CD4-positive, CD25-positive, alpha-beta regulatory T cell (primary cell): ENCODE results near the gene SLC27A2. TPM values are rescaled to one million over a fixed set of nuclear protein-coding genes. Genes with fewer than 3 reads are reported as not detected.
"Not testable (repeated sequence)": the region's sequence is repeated elsewhere in the genome, so short reads cannot be mapped to it uniquely, and the experiment has no call there.

Experiments
- ATAC-seq, 2 donors: fragments of 150-1000 bp; cut with Tn5 transposase; one replicate each; pipeline ENCODE4 v1.10.0; 2021; ENCODE audit warnings: low read depth in 2 of 2, moderate number of reproducible peaks in 2 of 2, moderate library complexity in 1 of 2
- DNase-seq, 3 donors: peaks; one replicate each; pipeline versions ENCODE4 v3.0.0 to v3.0.0-alpha.2; 2012 to 2022; ENCODE audit warnings: mixed read lengths in 1 of 3
- H3K27ac ChIP-seq: one replicate; pipeline ENCODE4 v1.7.0; 2013; ENCODE audit warnings: mild to moderate bottlenecking, low read length; ENCODE audit not compliant: insufficient read depth, poor library complexity, severe bottlenecking
- H3K27me3 ChIP-seq: one replicate; pipeline ENCODE4 v1.7.0; 2013; ENCODE audit warnings: low read length; ENCODE audit not compliant: control insufficient read depth, insufficient read depth
- H3K36me3 ChIP-seq: one replicate; pipeline ENCODE4 v1.7.0; 2013; ENCODE audit warnings: mild to moderate bottlenecking, low read length, moderate library complexity; ENCODE audit not compliant: control insufficient read depth, insufficient read depth
- H3K4me1 ChIP-seq: 2 replicates; pipeline ENCODE4 v1.7.0; 2013; ENCODE audit warnings: mild to moderate bottlenecking, low read length; ENCODE audit not compliant: insufficient read depth, control insufficient read depth, poor library complexity, severe bottlenecking
- H3K4me3 ChIP-seq: one replicate; pipeline ENCODE4 v1.7.0; 2013; ENCODE audit warnings: low read depth, mild to moderate bottlenecking, low read length, moderate library complexity
- H3K9me3 ChIP-seq, 2 experiments: 1 replicate in 1 of 2; 2 replicates in 1 of 2; pipeline ENCODE4 v1.7.0; 2013; ENCODE audit warnings: low read length in 2 of 2, mild to moderate bottlenecking in 1 of 2, moderate library complexity in 1 of 2; ENCODE audit not compliant: control insufficient read depth in 2 of 2
- H3K27ac Mint-ChIP-seq, 3 donors: one replicate each; pipeline ENCODE4 v1.8.0; 2020 to 2022; ENCODE audit warnings: mild to moderate bottlenecking in 3 of 3, mixed read lengths in 3 of 3, moderate library complexity in 2 of 3
- H3K27me3 Mint-ChIP-seq: one replicate; pipeline ENCODE4 v1.8.0; 2022; ENCODE audit warnings: mild to moderate bottlenecking, mixed read lengths
- H3K36me3 Mint-ChIP-seq: one replicate; pipeline ENCODE4 v1.8.0; 2020; ENCODE audit warnings: mixed read lengths
- H3K4me1 Mint-ChIP-seq, 4 donors: one replicate each; pipeline ENCODE4 v1.8.0; 2020 to 2022; ENCODE audit warnings: mixed read lengths in 4 of 4, mild to moderate bottlenecking in 1 of 4
- H3K4me3 Mint-ChIP-seq, 4 donors: one replicate each; pipeline ENCODE4 v1.8.0; 2020 to 2022; ENCODE audit warnings: mild to moderate bottlenecking in 4 of 4, mixed read lengths in 4 of 4, moderate library complexity in 3 of 4
- H3K9me3 Mint-ChIP-seq, 7 donors: one replicate each; pipeline ENCODE4 v1.8.0; 2020 to 2022; ENCODE audit warnings: mixed read lengths in 7 of 7, mild to moderate bottlenecking in 3 of 7, moderate library complexity in 2 of 7
- polyA plus RNA-seq, 4 donors: library from polyadenylated mRNA; unstranded; fragments of 300-500 nt; fragmentation: Illumina TruSeq; gene quantifications; one replicate each; pipeline ENCODE4 v1.2.3, GENCODE V29; 2021
- total RNA-seq: library from RNA; stranded (reverse); gene quantifications from one replicate; pipeline ENCODE4 v1.2.3, GENCODE V29; 2022

The SLC27A2 gene
- total and polyA plus RNA-seq, 5 donors from 2014 or later: 0.63 to 1.4 (median 1.2) TPM

DNA sequence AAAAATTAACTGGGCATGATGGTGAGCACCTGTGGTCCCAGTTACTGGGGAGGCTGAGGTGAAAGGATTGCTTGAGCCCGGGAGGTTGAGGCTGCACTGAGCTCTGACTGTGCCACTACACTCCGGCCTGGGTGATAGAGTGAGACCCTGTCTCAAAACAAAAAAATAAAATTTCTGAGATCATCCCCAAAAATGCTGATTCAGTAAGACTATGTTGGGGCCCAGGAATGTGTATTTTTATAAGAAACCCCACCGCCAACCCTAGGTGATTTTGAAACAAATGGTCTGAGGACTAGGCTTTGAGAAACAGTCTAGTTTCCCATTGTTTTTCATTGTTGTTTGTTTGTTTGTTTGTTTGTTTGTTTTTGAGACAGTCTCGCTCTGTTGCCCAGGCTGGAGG, 4.1 kb downstream of the SLC27A2 start:
- Mint-ChIP-seq H3K9me3 (peaks cover 0 to 2% (median 0%) of the 10 kb centered on the region in 7 donors), H3K27ac (no peak overlapping the region), H3K4me1 (peaks cover 0 to 18% (median 6%) of the 10 kb centered on the region in 4 donors), H3K4me3 (no peak overlapping the region), H3K36me3 (no peaks in the 10 kb centered on the region), H3K27me3 (peaks cover 11% of the 10 kb centered on the region)
- no peak overlapping the region for H3K27ac ChIP-seq
- no peak overlapping the region for H3K4me3 ChIP-seq
- H3K4me1 ChIP-seq: peaks cover 9% of the 10 kb centered on the region
- no peaks in the 10 kb centered on the region for H3K9me3 ChIP-seq
- H3K27me3 ChIP-seq: no peaks in the 10 kb centered on the region
- ATAC-seq (no peak), DNase-seq (no peak)
- no peaks in the 10 kb centered on the region for H3K36me3 ChIP-seq

DNA sequence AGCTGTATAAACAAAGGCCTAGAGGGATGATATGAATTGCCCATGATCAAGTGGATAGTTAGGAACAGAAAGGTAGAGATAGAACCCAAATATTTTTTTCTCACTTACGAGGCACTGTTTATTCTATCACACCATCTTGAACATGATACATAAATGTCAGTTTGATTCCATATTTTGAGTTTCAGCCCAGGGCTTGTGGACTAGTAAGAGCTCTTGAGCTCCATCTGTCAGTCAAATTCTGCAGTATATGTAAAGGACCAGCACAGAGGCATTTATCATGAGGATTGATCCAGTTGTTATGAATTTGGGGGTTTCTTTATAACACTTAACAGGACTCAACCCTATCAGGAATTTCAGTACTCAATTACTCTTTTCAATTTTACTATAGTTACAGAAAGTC, 4.8 kb downstream of the SLC27A2 start:
- Mint-ChIP-seq H3K27me3 (peaks cover 6% of the 10 kb centered on the region), H3K36me3 (no peaks in the 10 kb centered on the region), H3K9me3 (peaks cover 0 to 2% (median 0%) of the 10 kb centered on the region in 7 donors), H3K4me3 (no peak overlapping the region), H3K4me1 (peaks cover 0 to 14% (median 6%) of the 10 kb centered on the region in 4 donors), H3K27ac (no peak overlapping the region)
- Histone ChIP-seq H3K27me3 (no peaks in the 10 kb centered on the region), H3K4me1 (peaks cover 8% of the 10 kb centered on the region), H3K9me3 (no peaks in the 10 kb centered on the region), H3K27ac (no peak overlapping the region), H3K36me3 (no peaks in the 10 kb centered on the region), H3K4me3 (no peak overlapping the region)
- DNase-seq: no peak
- ATAC-seq: no peak

DNA sequence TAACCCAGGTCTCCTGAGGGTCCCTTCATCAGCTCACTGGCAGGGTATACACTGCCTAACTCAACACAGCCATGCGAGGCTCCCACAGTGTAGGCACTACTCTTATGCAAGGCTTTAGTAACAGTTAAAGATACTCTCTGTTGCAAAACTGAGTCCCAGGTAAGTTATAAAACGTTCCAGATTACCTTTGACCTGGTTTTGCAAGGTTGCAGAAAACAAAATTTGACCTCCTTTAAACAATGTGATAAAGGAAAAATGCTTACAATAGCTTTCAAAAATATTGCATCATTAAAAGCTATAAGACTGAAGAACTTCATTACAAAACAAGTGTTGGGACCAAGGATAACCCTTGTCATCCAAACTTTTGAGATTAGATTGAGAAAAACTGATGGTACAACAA, 5.5 kb downstream of the SLC27A2 start:
- H3K27me3 ChIP-seq: no peaks in the 10 kb centered on the region
- no peaks in the 10 kb centered on the region for H3K9me3 ChIP-seq
- peaks cover 5% of the 10 kb centered on the region for H3K4me1 ChIP-seq
- ATAC-seq (no peak), DNase-seq (no peak)
- H3K9me3 Mint-ChIP-seq: peaks cover 0 to 2% (median 0%) of the 10 kb centered on the region in 7 donors
- no peak overlapping the region for H3K27ac Mint-ChIP-seq
- no peak overlapping the region for H3K27ac ChIP-seq
- no peak overlapping the region for H3K4me3 Mint-ChIP-seq
- peaks cover 3% of the 10 kb centered on the region for H3K27me3 Mint-ChIP-seq
- H3K36me3 ChIP-seq: no peaks in the 10 kb centered on the region
- H3K4me1 Mint-ChIP-seq: peaks cover 0 to 14% (median 6%) of the 10 kb centered on the region in 4 donors
- H3K36me3 Mint-ChIP-seq: no peaks in the 10 kb centered on the region
- no peak overlapping the region for H3K4me3 ChIP-seq

DNA sequence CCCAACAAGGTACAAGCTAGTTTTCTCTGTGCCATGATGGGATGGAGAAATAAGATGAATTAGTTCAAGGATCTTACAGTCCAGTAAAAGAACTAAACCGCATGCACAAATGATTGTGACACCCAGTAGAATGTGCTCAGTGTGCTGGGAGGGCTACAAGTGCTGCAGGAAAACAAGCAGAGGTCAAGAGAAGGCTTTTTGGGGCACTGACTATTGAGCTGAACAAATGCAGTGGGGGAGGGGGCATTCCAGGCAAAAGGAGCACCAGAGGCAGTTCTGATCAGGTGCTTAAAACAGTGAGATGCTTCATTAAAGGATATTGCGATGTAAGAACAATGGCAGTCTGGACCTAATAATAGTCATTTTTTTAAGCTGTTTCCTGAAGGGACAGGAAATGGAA, 6.0 kb downstream of the SLC27A2 start:
- Mint-ChIP-seq H3K36me3 (no peaks in the 10 kb centered on the region), H3K9me3 (peaks cover 0 to 2% (median 0%) of the 10 kb centered on the region in 7 donors), H3K27ac (no peak overlapping the region), H3K4me1 (peaks cover 0 to 9% (median 2%) of the 10 kb centered on the region in 4 donors), H3K27me3 (no peaks in the 10 kb centered on the region), H3K4me3 (no peak overlapping the region)
- Histone ChIP-seq H3K36me3 (no peaks in the 10 kb centered on the region), H3K4me3 (no peak overlapping the region), H3K27me3 (no peaks in the 10 kb centered on the region), H3K4me1 (peaks cover under 1% of the 10 kb centered on the region), H3K9me3 (no peaks in the 10 kb centered on the region), H3K27ac (no peak overlapping the region)
- DNase-seq: no peak
- no peak for ATAC-seq

DNA sequence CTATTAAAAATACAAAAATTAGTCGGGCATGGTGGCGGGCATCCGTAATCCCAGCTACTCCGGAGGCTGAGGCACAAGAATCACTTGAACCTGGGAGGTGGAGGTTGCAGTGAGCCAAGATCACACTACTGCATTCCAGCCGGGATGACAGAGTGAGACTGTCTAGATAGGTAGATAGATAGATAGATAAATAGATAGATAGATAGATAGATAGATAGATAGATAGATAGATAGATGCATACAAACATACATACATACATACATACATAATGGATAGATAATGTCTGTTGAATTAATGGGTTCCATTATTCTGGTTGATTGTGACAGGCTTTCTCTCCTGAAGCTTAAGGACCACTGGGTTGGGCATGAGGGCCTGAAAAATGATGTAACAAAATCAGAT, 6.8 kb downstream of the SLC27A2 start:
- not testable (repeated sequence) for H3K36me3 ChIP-seq, H3K27me3 ChIP-seq, H3K4me3 ChIP-seq, H3K4me3 Mint-ChIP-seq, H3K4me1 ChIP-seq, ATAC-seq, DNase-seq, H3K9me3 Mint-ChIP-seq, H3K27me3 Mint-ChIP-seq, H3K36me3 Mint-ChIP-seq, H3K9me3 ChIP-seq, H3K27ac ChIP-seq, H3K27ac Mint-ChIP-seq, H3K4me1 Mint-ChIP-seq

DNA sequence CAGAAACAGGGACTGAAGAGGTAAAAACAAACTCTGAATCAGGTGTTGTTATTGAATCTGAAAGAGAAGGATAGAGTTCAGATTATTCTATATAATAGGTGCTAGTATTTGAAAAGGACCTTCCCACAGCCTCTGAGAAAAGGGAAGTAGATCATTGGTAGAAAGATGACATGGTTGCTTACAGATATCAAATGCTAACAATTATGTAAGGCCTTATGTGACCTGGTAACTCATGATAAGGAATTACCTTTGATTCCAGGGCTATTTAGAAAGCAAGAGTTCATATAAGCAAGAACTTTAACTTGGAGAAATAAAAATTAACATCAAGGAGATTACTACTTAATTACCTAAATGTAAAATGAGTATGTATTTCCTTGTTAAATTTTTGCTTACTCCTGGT, 7.6 kb downstream of the SLC27A2 start:
- ATAC-seq (no peak), DNase-seq (no peak)
- Mint-ChIP-seq H3K27me3 (no peaks in the 10 kb centered on the region), H3K4me1 (no peaks in the 10 kb centered on the region), H3K4me3 (no peak overlapping the region), H3K36me3 (no peaks in the 10 kb centered on the region), H3K27ac (no peak overlapping the region), H3K9me3 (peaks cover 0 to 2% (median 0%) of the 10 kb centered on the region in 7 donors)
- H3K27me3 ChIP-seq: no peaks in the 10 kb centered on the region
- no peak overlapping the region for H3K4me3 ChIP-seq
- H3K9me3 ChIP-seq: no peaks in the 10 kb centered on the region
- H3K4me1 ChIP-seq: no peaks in the 10 kb centered on the region
- no peak overlapping the region for H3K27ac ChIP-seq
- no peaks in the 10 kb centered on the region for H3K36me3 ChIP-seq

DNA sequence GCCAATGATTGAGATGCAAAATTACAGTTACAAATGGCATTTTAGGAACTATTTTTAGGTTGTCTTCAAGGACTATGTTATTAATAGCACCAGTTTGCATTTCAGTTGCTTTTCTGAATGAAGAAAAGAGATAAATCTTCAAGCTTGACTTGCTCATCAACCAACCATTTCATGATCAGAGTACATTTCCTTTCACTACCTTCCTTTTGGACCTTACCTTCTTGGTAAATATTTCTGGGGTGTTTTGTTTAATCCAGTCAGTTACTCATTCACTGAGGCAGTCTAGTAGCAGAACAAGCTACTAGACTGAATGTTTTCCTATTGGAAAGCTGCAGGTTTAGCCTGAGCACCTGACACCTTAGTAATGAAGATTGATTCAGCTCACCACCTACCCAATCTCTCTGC, 8.2 kb downstream of the SLC27A2 start:
- no peak for ATAC-seq
- Histone ChIP-seq H3K4me3 (no peak overlapping the region), H3K27ac (no peak overlapping the region), H3K27me3 (no peaks in the 10 kb centered on the region), H3K36me3 (no peaks in the 10 kb centered on the region), H3K9me3 (no peaks in the 10 kb centered on the region), H3K4me1 (no peaks in the 10 kb centered on the region)
- no peak overlapping the region for H3K4me3 Mint-ChIP-seq
- DNase-seq: no peak
- H3K27ac Mint-ChIP-seq: no peak overlapping the region
- H3K27me3 Mint-ChIP-seq: no peaks in the 10 kb centered on the region
- H3K36me3 Mint-ChIP-seq: no peaks in the 10 kb centered on the region
- H3K4me1 Mint-ChIP-seq: no peaks in the 10 kb centered on the region
- H3K9me3 Mint-ChIP-seq: peaks cover 0 to 2% (median 0%) of the 10 kb centered on the region in 7 donors

DNA sequence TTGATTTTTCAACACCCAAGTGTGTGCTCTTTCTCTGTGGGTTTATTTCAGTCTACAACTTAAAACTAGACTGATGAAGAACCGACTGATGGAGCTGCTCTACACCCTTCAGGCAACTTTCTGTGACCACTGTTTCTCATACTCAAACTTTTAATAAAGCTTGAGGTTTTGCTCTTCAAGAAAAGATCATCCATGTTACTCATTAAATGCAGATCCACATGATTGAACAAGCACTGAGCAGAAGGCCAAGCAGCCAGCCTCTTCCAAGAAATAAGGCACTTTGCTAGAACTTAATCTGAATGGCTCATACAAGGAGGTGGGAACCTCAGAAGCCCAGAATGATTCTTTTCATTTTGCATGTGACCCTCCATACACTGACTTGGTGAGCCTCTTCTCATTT, 8.7 kb downstream of the SLC27A2 start:
- Histone ChIP-seq H3K27me3 (no peaks in the 10 kb centered on the region), H3K9me3 (no peaks in the 10 kb centered on the region), H3K27ac (no peak overlapping the region), H3K36me3 (no peaks in the 10 kb centered on the region), H3K4me1 (no peaks in the 10 kb centered on the region), H3K4me3 (no peak overlapping the region)
- no peak overlapping the region for H3K4me3 Mint-ChIP-seq
- ATAC-seq (no peak), DNase-seq (no peak)
- H3K9me3 Mint-ChIP-seq: peaks cover 0 to 2% (median 0%) of the 10 kb centered on the region in 7 donors
- no peaks in the 10 kb centered on the region for H3K36me3 Mint-ChIP-seq
- H3K27ac Mint-ChIP-seq: no peak overlapping the region
- H3K4me1 Mint-ChIP-seq: no peaks in the 10 kb centered on the region
- H3K27me3 Mint-ChIP-seq: no peaks in the 10 kb centered on the region
